Gastroesophageal sphincter (tissue), 4 donors: Measurements from ENCODE around the gene BTBD1. TPM values are rescaled to one million over a fixed set of nuclear protein-coding genes. Genes with fewer than 3 reads are reported as not detected.
A peak's percentile ranks its signal among the peaks of the same experiment; 100 is the strongest.

Experiments used
- ATAC-seq: fragments of 150-250 bp; one replicate; pipeline ENCODE4 v1.9.1; 2016; ENCODE audit warnings: mild to moderate bottlenecking, moderate library complexity
- H3K27ac ChIP-seq, 4 donors: fragments of 200-600 bp; sonication (generic) in 3 of 4; 1 replicate in 3 of 4; 2 replicates in 1 of 4; pipeline ENCODE4 v1.5.1; 2016 to 2019
- H3K27me3 ChIP-seq: fragments of 200-600 bp; sonication (generic); one replicate; pipeline ENCODE4 v1.5.1; 2019
- H3K36me3 ChIP-seq, 2 donors: fragments of 200-600 bp; sonication (generic); one replicate each; pipeline ENCODE4 v1.5.1; 2019; ENCODE audit warnings: control low read depth in 1 of 2
- H3K4me1 ChIP-seq, 3 donors: fragments of 200-600 bp; sonication (generic); 1 replicate in 2 of 3; 2 replicates in 1 of 3; pipeline ENCODE4 v1.5.1; 2016 to 2019; ENCODE audit warnings: control low read depth in 2 of 3
- H3K4me3 ChIP-seq, 2 donors: fragments of 200-600 bp; sonication (generic); one replicate each; pipeline ENCODE4 v1.5.1; 2019; ENCODE audit warnings: mild to moderate bottlenecking in 1 of 2, moderate library complexity in 1 of 2
- H3K9me3 ChIP-seq, 3 donors: fragments of 200-600 bp; sonication (generic); one replicate each; pipeline ENCODE4 v1.5.1; 2017 to 2019; ENCODE audit warnings: control low read depth in 2 of 3
- EP300 ChIP-seq: sonication (generic); formaldehyde crosslinking; IDR thresholded peaks from one replicate; pipeline ENCODE4 v1.6.1; 2017; ENCODE audit warnings: antibody characterized with exemption, mild to moderate bottlenecking
- POLR2A ChIP-seq, 2 donors: fragments of 450-650 bp; IDR thresholded peaks; one replicate each; pipeline ENCODE4 v1.6.1; 2017; ENCODE audit warnings: antibody characterized with exemption in 2 of 2, mild to moderate bottlenecking in 2 of 2, moderate library complexity in 1 of 2
- POLR2AphosphoS5 ChIP-seq: sonication (generic); formaldehyde crosslinking; IDR thresholded peaks from one replicate; pipeline ENCODE4 v1.6.1; 2017; ENCODE audit warnings: antibody characterized with exemption
- WGBS, 2 donors: methylation state at CpG; one replicate each; pipeline ENCODE4 v1.1.5; 2018; ENCODE audit warnings: low coverage in 1 of 2; 5-methylcytosine and 5-hydroxymethylcytosine counted together
- total RNA-seq, 4 donors: library from RNA; depleted of rRNA; stranded (reverse); fragments of >200 nt; gene quantifications; one replicate each; pipeline ENCODE4 v1.1.0, GENCODE V29; 2016
- TF ChIP-seq, protein P1 (sequence below), 4 experiments: fragments of 200-600 bp in 2 of 4; fragments of 450-650 bp in 2 of 4; sonication (generic) in 1 of 4; IDR thresholded peaks; one replicate each; pipeline ENCODE4 v1.5.1; 2017 to 2019; ENCODE audit warnings: antibody characterized with exemption in 4 of 4, mild to moderate bottlenecking in 2 of 4, moderate library complexity in 2 of 4

Gene BTBD1
- total RNA-seq, 4 donors from 2014 or later, result 48.6 to 69.6 (median 60.5) TPM

DNA sequence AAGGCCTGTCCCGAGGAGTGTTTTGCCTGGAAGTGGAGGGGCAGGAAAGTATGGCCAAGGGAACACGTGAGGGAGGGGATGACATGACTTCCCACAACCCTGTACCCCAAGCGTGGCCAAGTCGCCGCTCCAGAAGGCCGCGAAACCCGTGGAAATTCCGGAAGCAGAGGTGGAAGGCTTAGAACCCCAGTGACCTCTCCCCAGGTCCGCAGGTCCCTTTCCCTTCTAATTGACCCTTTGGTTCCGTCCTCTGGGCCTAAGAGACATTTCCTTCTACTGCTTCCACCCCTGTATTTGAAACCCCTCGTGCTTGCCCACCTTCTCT lies 548 bp upstream of the BTBD1 start:
- no peaks in the 10 kb centered on the region for H3K36me3 ChIP-seq
- peaks cover 0 to 3% (median 0%) of the 10 kb centered on the region in 3 donors for H3K9me3 ChIP-seq
- H3K4me3 ChIP-seq, result peak overlapping the region; percentile 67 to 76
- no peak for ATAC-seq
- WGBS, 2 donors, result 67% methylated on average over 9 of the region's 12 CpGs; no CpG with 5 or more reads in 1 of the 2 donors
- no peaks in the 10 kb centered on the region for H3K27me3 ChIP-seq
- TF ChIP-seq POLR2A (IDR thresholded peaks at IDR 0.05) (no peak), EP300 (no peak), POLR2AphosphoS5 (no peak)
- TF ChIP-seq, protein P1, sequence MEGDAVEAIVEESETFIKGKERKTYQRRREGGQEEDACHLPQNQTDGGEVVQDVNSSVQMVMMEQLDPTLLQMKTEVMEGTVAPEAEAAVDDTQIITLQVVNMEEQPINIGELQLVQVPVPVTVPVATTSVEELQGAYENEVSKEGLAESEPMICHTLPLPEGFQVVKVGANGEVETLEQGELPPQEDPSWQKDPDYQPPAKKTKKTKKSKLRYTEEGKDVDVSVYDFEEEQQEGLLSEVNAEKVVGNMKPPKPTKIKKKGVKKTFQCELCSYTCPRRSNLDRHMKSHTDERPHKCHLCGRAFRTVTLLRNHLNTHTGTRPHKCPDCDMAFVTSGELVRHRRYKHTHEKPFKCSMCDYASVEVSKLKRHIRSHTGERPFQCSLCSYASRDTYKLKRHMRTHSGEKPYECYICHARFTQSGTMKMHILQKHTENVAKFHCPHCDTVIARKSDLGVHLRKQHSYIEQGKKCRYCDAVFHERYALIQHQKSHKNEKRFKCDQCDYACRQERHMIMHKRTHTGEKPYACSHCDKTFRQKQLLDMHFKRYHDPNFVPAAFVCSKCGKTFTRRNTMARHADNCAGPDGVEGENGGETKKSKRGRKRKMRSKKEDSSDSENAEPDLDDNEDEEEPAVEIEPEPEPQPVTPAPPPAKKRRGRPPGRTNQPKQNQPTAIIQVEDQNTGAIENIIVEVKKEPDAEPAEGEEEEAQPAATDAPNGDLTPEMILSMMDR (IDR thresholded peaks at IDR 0.05), result no peak
- H3K4me1 ChIP-seq, result peaks cover 0 to 38% (median 23%) of the 10 kb centered on the region in 3 donors
- peak overlapping the region; percentile 65 to 98 (median 93) for H3K27ac ChIP-seq

DNA sequence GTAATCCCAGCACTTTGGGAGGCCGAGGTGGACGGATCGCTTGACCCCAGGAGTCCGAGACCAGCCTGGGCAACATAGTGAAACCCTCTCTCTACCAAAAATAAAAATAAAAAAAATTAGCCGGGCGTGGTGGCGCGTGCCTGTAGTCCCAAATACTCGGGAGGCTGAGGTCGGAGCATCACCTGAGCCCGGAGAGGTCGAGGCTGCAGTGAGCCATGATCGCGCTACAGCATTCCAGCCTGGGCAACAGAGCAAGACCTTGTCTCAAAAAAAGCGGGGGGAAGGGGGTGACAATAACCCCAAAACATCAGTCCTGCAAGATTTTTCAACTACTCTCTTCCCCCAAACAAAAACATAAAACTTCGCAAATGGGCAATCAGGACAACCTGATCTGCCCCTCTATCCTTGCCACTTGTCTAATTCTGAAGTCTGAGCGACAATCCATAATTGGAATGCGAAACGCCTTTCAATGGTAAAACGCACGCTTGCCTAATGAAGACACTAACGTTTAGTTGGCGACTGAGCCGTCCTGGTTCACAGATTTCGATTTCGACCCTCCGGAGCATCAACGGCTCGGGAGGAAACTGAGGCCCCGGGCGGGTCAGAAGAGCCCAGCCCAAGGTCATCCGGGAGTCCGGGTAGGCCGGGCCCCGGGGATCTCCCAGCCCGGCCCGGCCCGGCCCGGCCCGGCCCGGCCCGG lies 868 bp downstream of the BTBD1 start:
- peak overlapping the region; percentile 67 to 76 for H3K4me3 ChIP-seq
- H3K4me1 ChIP-seq, result peaks cover 5 to 52% (median 29%) of the 10 kb centered on the region in 3 donors
- no peaks in the 10 kb centered on the region for H3K9me3 ChIP-seq
- ATAC-seq, result no peak
- H3K27ac ChIP-seq, result peak overlapping the region; percentile 65 to 98 (median 93)
- 9 to 26% methylated on average over 6 to 21 of the region's 42 CpGs for WGBS, 2 donors
- TF ChIP-seq POLR2A (IDR thresholded peaks at IDR 0.05) (no peak), EP300 (no peak)
- H3K27me3 ChIP-seq, result no peaks in the 10 kb centered on the region
- no peaks in the 10 kb centered on the region for H3K36me3 ChIP-seq

DNA sequence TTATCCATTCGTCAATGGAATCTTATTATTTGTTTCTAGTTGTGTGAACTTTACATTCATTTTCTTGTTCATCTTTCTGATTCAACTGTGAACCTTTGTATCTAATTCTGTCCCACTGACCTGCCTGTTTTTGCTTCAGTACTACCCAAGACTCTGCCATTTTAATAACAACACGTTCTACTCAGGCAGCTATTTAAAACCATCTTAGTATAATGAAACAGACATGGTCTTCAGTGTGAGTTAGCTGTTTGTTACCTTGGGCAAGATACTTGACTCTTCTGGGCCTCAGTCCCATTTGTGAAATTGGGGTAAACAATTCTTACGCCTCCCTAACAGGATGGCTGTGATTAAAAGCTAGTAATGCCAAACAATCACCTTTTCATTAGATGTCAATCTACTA lies 1.6 kb downstream of the BTBD1 start:
- WGBS, 2 donors, result 7 to 17% methylated on average over 3 of the region's 3 CpGs
- no peak for TF ChIP-seq EP300
- no peak for TF ChIP-seq POLR2AphosphoS5
- no peak for TF ChIP-seq POLR2A (IDR thresholded peaks at IDR 0.05)
- TF ChIP-seq, protein P1 (IDR thresholded peaks at IDR 0.05), result no peak
- peak overlapping the region in 3 of 4 donors; percentile 27 to 93 (median 93) for H3K27ac ChIP-seq
- no peaks in the 10 kb centered on the region for H3K9me3 ChIP-seq
- H3K27me3 ChIP-seq, result no peaks in the 10 kb centered on the region
- peaks cover 5 to 60% (median 29%) of the 10 kb centered on the region in 3 donors for H3K4me1 ChIP-seq
- H3K36me3 ChIP-seq, result no peaks in the 10 kb centered on the region
- no peak for ATAC-seq
- peak overlapping the region; percentile 67 to 76 for H3K4me3 ChIP-seq

DNA sequence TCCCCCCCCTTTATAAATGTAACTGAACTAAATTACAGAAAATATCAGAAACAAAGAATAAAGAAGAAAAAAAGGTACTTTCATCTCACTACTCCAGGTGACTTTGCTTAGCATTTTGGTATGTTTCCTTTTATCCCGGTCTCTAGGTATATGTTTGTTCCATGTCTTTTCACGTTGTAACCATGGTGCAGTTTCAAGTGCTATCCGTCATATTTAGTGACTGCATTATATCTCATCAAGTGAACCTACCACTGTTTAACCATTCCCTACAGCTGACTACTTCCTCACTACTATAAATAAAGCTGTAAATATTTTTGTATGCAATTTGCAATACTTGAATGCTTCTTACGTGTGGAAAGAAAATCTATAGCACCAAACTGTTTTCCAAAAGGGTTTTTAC lies 2.2 kb downstream of the BTBD1 start:
- Histone ChIP-seq H3K27me3 (no peaks in the 10 kb centered on the region), H3K27ac (no peak overlapping the region), H3K9me3 (no peaks in the 10 kb centered on the region), H3K4me3 (peak overlapping the region; percentile 67 to 76), H3K36me3 (no peaks in the 10 kb centered on the region), H3K4me1 (peaks cover 5 to 64% (median 29%) of the 10 kb centered on the region in 3 donors)
- 14 to 29% methylated on average over 4 of the region's 4 CpGs for WGBS, 2 donors
- ATAC-seq, result no peak
- no peak for TF ChIP-seq EP300

DNA sequence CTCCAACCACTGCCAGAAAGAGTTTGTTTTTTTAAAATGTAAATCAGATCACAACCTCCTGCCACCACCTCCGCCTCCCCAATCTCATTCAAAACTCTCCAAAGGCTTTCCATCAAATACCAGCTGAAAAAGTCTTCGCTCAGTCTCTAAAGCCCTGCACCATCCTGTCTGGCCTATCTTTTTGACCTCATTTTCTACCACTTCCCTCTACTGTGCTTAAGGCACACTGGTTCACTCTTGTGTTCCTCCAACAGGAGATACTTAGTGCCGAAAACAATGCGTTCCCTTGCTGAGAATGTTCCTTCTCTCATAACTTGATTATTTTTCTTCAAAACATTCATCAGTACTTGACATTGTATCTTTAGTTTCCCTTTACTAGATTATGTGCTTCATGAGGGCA lies 3.5 kb downstream of the BTBD1 start:
- ATAC-seq, result no peak
- Histone ChIP-seq H3K9me3 (no peaks in the 10 kb centered on the region), H3K4me3 (no peak overlapping the region), H3K27ac (no peak overlapping the region), H3K4me1 (peaks cover 5 to 69% (median 29%) of the 10 kb centered on the region in 3 donors), H3K27me3 (no peaks in the 10 kb centered on the region), H3K36me3 (no peaks in the 10 kb centered on the region)
- WGBS, 2 donors, result 84 to 87% methylated on average over 4 of the region's 4 CpGs
- TF ChIP-seq EP300 (no peak), POLR2A (IDR thresholded peaks at IDR 0.05) (no peak), POLR2AphosphoS5 (no peak)
- TF ChIP-seq, protein P1 (IDR thresholded peaks at IDR 0.05), result no peak

DNA sequence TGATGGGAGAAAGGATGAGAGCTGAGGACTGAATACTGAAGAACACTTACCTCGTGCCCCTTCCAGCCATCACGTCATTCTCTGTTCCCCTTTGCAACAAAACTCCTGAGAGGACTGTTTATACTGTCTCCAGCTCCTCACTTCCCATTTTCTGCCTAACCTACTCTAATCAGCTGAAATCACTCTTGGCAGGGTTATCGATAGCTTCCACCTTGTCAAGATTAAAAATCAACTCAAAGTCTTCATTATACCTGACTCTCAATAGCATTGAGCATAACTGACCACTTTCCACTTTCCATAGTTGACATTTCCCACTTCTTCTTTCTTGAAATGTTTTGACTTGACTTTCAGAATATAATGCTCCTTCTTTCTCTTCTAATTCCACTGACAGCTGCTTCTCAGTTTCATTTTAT lies 4.3 kb downstream of the BTBD1 start:
- no peaks in the 10 kb centered on the region for H3K9me3 ChIP-seq
- peaks cover 13 to 77% (median 31%) of the 10 kb centered on the region in 3 donors for H3K4me1 ChIP-seq
- TF ChIP-seq POLR2A (IDR thresholded peaks at IDR 0.05) (no peak), POLR2AphosphoS5 (no peak), EP300 (no peak)
- TF ChIP-seq, protein P1 (IDR thresholded peaks at IDR 0.05), result no peak
- ATAC-seq, result no peak
- WGBS, 2 donors, result 48 to 49% methylated on average over 3 of the region's 3 CpGs
- H3K36me3 ChIP-seq, result no peaks in the 10 kb centered on the region
- no peak overlapping the region for H3K27ac ChIP-seq
- no peaks in the 10 kb centered on the region for H3K27me3 ChIP-seq
- no peak overlapping the region for H3K4me3 ChIP-seq
